CD4-positive, alpha-beta T cell (primary cell): ENCODE data around the gene IL12RB1. TPM values are rescaled to one million over a fixed set of nuclear protein-coding genes. Genes with fewer than 3 reads are reported as not detected.

Experiments
- ATAC-seq: fragments of 200-7000 bp; cut with Tn5 transposase; one replicate; pipeline ENCODE4 v1.10.0; 2022; ENCODE audit warnings: mild to moderate bottlenecking; ENCODE audit not compliant: poor library complexity
- CTCF ChIA-PET: fragments of 350-600 bp; sonication (Branson Sonifier 250); formaldehyde crosslinking; loops from one replicate; lab custom pipeline; 2021; ENCODE audit warnings: antibody characterized with exemption, inconsistent platforms; lab: Charles Lee
- POLR2A ChIA-PET: fragments of 350-600 bp; sonication (Branson Sonifier 250); formaldehyde crosslinking; loops from one replicate; lab custom pipeline; 2021; ENCODE audit warnings: antibody characterized with exemption, inconsistent platforms; lab: Charles Lee
- DNase-seq, 14 experiments: peaks; one replicate each; pipeline ENCODE4 v3.0.0-alpha.2; 2013 to 2020; ENCODE audit warnings: mixed read lengths in 2 of 14
- H3K27ac ChIP-seq, 2 donors: one replicate each; pipeline versions ENCODE4 v1.5.1 to v1.7.0; 2013; ENCODE audit warnings: low read length in 2 of 2, low read depth in 1 of 2, mild to moderate bottlenecking in 1 of 2
- H3K27me3 ChIP-seq, 2 experiments: 1 replicate in 1 of 2; 2 replicates in 1 of 2; pipeline versions ENCODE4 v1.6.1 to v1.7.0; 2013; ENCODE audit warnings: low read length in 2 of 2, control low read depth in 1 of 2, mild to moderate bottlenecking in 1 of 2, moderate library complexity in 1 of 2; ENCODE audit not compliant: insufficient read depth in 2 of 2, control insufficient read depth in 1 of 2
- H3K36me3 ChIP-seq: one replicate; pipeline ENCODE4 v1.6.1; 2013; ENCODE audit warnings: low read length, control low read depth; ENCODE audit not compliant: insufficient read depth
- H3K4me1 ChIP-seq: one replicate; pipeline ENCODE4 v1.6.1; 2013; ENCODE audit warnings: low read length, control low read depth; ENCODE audit not compliant: insufficient read depth
- H3K4me3 ChIP-seq: one replicate; pipeline ENCODE4 v1.5.1; 2013; ENCODE audit warnings: mild to moderate bottlenecking, low read length, moderate library complexity
- H3K9me3 ChIP-seq, 2 experiments: 1 replicate in 1 of 2; 2 replicates in 1 of 2; pipeline versions ENCODE4 v1.6.1 to v1.7.0; 2013; ENCODE audit warnings: low read length in 2 of 2, mild to moderate bottlenecking in 2 of 2, control low read depth in 1 of 2, moderate library complexity in 1 of 2; ENCODE audit not compliant: control insufficient read depth in 1 of 2, insufficient read depth in 1 of 2
- H3K27ac Mint-ChIP-seq: one replicate; pipeline ENCODE4 v1.8.0; 2020; ENCODE audit warnings: mixed read lengths
- H3K27me3 Mint-ChIP-seq: one replicate; pipeline ENCODE4 v1.8.0; 2021; ENCODE audit warnings: mixed read lengths
- H3K36me3 Mint-ChIP-seq: one replicate; pipeline ENCODE4 v1.8.0; 2021; ENCODE audit warnings: low read depth, mixed read lengths
- H3K4me1 Mint-ChIP-seq: one replicate; pipeline ENCODE4 v1.8.0; 2021; ENCODE audit warnings: low read depth, mixed read lengths
- H3K4me3 Mint-ChIP-seq: one replicate; pipeline ENCODE4 v1.8.0; 2020; ENCODE audit warnings: mild to moderate bottlenecking, mixed read lengths
- H3K9me3 Mint-ChIP-seq: one replicate; pipeline ENCODE4 v1.8.0; 2020; ENCODE audit warnings: mixed read lengths
- CTCF ChIP-seq: fragments of 200-600 bp; IDR thresholded peaks from one replicate; pipeline ENCODE4 v1.8.0; 2022; ENCODE audit warnings: antibody characterized with exemption, mild to moderate bottlenecking
- intact Hi-C, 2 experiments: fragments of 100-400 bp; cut with DNase I in 1 of 2; cut with micrococcal nuclease in 1 of 2; formaldehyde crosslinking; loops; one replicate each; pipeline versions ENCODE4 v1.15.1 to v1.9.0; 2023 to 2025; cut with DNase I, micrococcal nuclease
- total RNA-seq, 174 experiments: library from RNA in 2 of 174; stranded (reverse) in 2 of 174; gene quantifications; one replicate each; pipeline ENCODE4 v1.2.3 and lab custom pipeline; 2021 to 2026

Gene IL12RB1
- total RNA-seq, 2 experiments from 2014 or later: 20.5 to 22.5 TPM

GRCh38 chr19:18099623-18099995 is 12.9 kb upstream of the IL12RB1 start:
- no peaks in the 10 kb centered on the region for H3K9me3 ChIP-seq
- H3K27me3 Mint-ChIP-seq: no peaks in the 10 kb centered on the region
- H3K4me1 Mint-ChIP-seq: peaks cover 32% of the 10 kb centered on the region
- peak overlapping the region; percentile 59 for H3K4me3 ChIP-seq
- peaks cover 6% of the 10 kb centered on the region for H3K36me3 Mint-ChIP-seq
- ChIA-PET POLR2A (interaction anchor here (1.1 to 3.6 kb wide), 3 partner anchors 10 to 20 kb away, joined by 5 to 27 read pairs (median 22); partner anchors contain the start of gene IL12RB1), CTCF (no interaction called here)
- TF ChIP-seq CTCF: no peak
- no peak overlapping the region for H3K27ac Mint-ChIP-seq
- H3K36me3 ChIP-seq: no peaks in the 10 kb centered on the region
- intact Hi-C loops: no loop called here
- no peaks in the 10 kb centered on the region for H3K9me3 Mint-ChIP-seq
- H3K27ac ChIP-seq: no peak overlapping the region
- H3K4me1 ChIP-seq: peaks cover 43% of the 10 kb centered on the region
- peak overlapping the region; percentile 27 for H3K4me3 Mint-ChIP-seq
- H3K27me3 ChIP-seq: no peaks in the 10 kb centered on the region
- ATAC-seq (no peak), DNase-seq (no peak)

- Mint-ChIP-seq H3K9me3 (no peaks in the 10 kb centered on the region), H3K27ac (peak overlapping the region; percentile 67), H3K27me3 (no peaks in the 10 kb centered on the region), H3K4me3 (peak overlapping the region; percentile 91), H3K4me1 (peaks cover 27% of the 10 kb centered on the region), H3K36me3 (peaks cover 6% of the 10 kb centered on the region)
- DNase-seq (peak in 8 of 14 experiments; percentile 18 to 76 (median 52)), ATAC-seq (no peak)
- ChIA-PET POLR2A (interaction anchor here (1.1 to 3.6 kb wide), 5 partner anchors 10 to 98 kb away, joined by 5 to 27 read pairs (median 11); partner anchors contain the start of gene IL12RB1), CTCF (no interaction called here)
- no peaks in the 10 kb centered on the region for H3K27me3 ChIP-seq
- H3K4me1 ChIP-seq: peaks cover 38% of the 10 kb centered on the region
- H3K36me3 ChIP-seq: no peaks in the 10 kb centered on the region
- no peak for TF ChIP-seq CTCF
- peak overlapping the region; percentile 59 for H3K4me3 ChIP-seq
- H3K9me3 ChIP-seq: no peaks in the 10 kb centered on the region
- H3K27ac ChIP-seq: no peak overlapping the region
- intact Hi-C loops: no loop called here
Observed at GRCh38 chr19:18098891-18099622, 12.3 kb upstream of the IL12RB1 start.

- no peaks in the 10 kb centered on the region for H3K27me3 ChIP-seq
- H3K27ac Mint-ChIP-seq: peak overlapping the region; percentile 67
- ChIA-PET CTCF (interaction anchor here (1.2 to 1.4 kb wide), 2 partner anchors 15 to 35 kb away, joined by 3 to 7 read pairs; no protein-coding TSS in a partner anchor), POLR2A (interaction anchor here (0.6 to 3.6 kb wide), 13 partner anchors 8 to 183 kb away, joined by 3 to 27 read pairs (median 4); partner anchors contain the start of genes IL12RB1, JUND, MPV17L2 and RAB3A)
- DNase-seq: no peak
- TF ChIP-seq CTCF: no peak
- peak; percentile 21 for ATAC-seq
- no peaks in the 10 kb centered on the region for H3K9me3 ChIP-seq
- peaks cover 6% of the 10 kb centered on the region for H3K36me3 Mint-ChIP-seq
- H3K27ac ChIP-seq: peak overlapping the region in 1 of 2 donors; percentile 53
- intact Hi-C loops: no loop called here
- peak overlapping the region; percentile 59 for H3K4me3 ChIP-seq
- peak overlapping the region; percentile 91 for H3K4me3 Mint-ChIP-seq
- H3K27me3 Mint-ChIP-seq: no peaks in the 10 kb centered on the region
- peaks cover 24% of the 10 kb centered on the region for H3K4me1 Mint-ChIP-seq
- peaks cover 32% of the 10 kb centered on the region for H3K4me1 ChIP-seq
- H3K36me3 ChIP-seq: no peaks in the 10 kb centered on the region
- no peaks in the 10 kb centered on the region for H3K9me3 Mint-ChIP-seq
Observed at GRCh38 chr19:18097993-18098890, 11.5 kb upstream of the IL12RB1 start.
